Measurements from ENCODE around the gene BRINP2. TPM values are rescaled to one million over a fixed set of nuclear protein-coding genes. Genes with fewer than 3 reads are reported as not detected.

The BRINP2 gene
- total and polyA plus RNA-seq, 4 donors: 0.04 to 0.15 (median 0.05) TPM

DNA sequence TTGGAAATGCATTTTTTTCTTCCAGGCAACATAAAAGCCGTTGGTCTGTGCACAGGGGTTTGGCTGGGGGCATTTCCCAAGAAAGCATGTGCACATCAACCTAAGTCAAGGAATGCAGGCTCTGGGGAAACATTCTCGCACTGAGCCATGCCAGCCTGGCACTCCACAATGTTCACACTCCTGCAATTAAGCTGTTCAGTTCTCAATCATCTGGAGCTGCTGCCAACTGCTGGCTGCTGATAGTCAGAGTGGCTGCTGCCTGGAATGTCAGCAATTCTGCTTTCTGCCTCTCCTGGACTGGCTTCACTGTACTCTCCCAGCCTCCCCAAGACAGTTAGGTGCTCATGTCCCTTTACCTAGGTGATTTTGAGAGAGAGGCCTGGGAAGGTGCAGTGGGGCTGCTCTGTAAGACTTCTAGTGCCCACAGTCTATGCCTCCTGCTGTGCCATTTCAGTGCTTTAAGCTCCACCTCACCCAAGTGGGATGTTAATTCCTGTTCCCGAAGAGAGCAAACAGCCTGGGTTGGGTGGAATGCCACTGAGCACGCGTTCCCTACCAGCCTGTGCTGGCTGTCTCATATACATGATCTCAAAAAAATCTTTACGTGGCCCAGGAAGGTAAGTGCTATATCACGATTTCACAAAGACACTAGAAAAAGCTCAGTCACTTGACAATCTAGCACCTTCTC lies 131.7 kb downstream of the BRINP2 start:
- DNase-seq: peak; percentile 11 to 60 (median 47)

GRCh38 chr1:177305040-177306018 lies 134.6 kb downstream of the BRINP2 start:
- no peaks in the 10 kb centered on the region for H3K36me3 ChIP-seq (ENCODE audit: control insufficient read depth in 4 of 4, insufficient read depth in 4 of 4, low read length in 4 of 4)
- H3K27me3 ChIP-seq (ENCODE audit: control insufficient read depth in 3 of 3, insufficient read depth in 3 of 3, low read length in 2 of 3): no peaks in the 10 kb centered on the region
- no peak for ATAC-seq (ENCODE audit: insufficient read depth, low FRiP score)
- no peak overlapping the region for H3K4me3 ChIP-seq
- TF ChIP-seq, protein P1, sequence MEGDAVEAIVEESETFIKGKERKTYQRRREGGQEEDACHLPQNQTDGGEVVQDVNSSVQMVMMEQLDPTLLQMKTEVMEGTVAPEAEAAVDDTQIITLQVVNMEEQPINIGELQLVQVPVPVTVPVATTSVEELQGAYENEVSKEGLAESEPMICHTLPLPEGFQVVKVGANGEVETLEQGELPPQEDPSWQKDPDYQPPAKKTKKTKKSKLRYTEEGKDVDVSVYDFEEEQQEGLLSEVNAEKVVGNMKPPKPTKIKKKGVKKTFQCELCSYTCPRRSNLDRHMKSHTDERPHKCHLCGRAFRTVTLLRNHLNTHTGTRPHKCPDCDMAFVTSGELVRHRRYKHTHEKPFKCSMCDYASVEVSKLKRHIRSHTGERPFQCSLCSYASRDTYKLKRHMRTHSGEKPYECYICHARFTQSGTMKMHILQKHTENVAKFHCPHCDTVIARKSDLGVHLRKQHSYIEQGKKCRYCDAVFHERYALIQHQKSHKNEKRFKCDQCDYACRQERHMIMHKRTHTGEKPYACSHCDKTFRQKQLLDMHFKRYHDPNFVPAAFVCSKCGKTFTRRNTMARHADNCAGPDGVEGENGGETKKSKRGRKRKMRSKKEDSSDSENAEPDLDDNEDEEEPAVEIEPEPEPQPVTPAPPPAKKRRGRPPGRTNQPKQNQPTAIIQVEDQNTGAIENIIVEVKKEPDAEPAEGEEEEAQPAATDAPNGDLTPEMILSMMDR (IDR thresholded peaks at IDR 0.05; ENCODE audit: control extremely low read depth, extremely low read depth): no peak
- no peaks in the 10 kb centered on the region for H3K9me3 ChIP-seq (ENCODE audit: control insufficient read depth in 4 of 4, insufficient read depth in 3 of 4, low read length in 3 of 4)
- peaks cover 0 to 7% (median 6%) of the 10 kb centered on the region in 5 donors for H3K4me1 ChIP-seq (ENCODE audit: control insufficient read depth in 5 of 5, insufficient read depth in 5 of 5, low read length in 5 of 5)
- no peak overlapping the region for H3K27ac ChIP-seq (ENCODE audit: low read depth in 1 of 2, low read length in 1 of 2)
- WGBS, 2 donors: 51 to 56% methylated on average over 11 of the region's 11 CpGs
- H3K9ac ChIP-seq (ENCODE audit: insufficient read depth in 1 of 2, low read length in 2 of 2): no peak overlapping the region
- peak in 2 of 3 donors; percentile 12 to 26 for DNase-seq

More for the DNA sequence above, 131.7 kb downstream of the BRINP2 start:
- Histone ChIP-seq H3K27ac (ENCODE audit: low read depth in 1 of 2, low read length in 1 of 2) (no peak overlapping the region), H3K27me3 (ENCODE audit: control insufficient read depth in 3 of 3, insufficient read depth in 3 of 3, low read length in 2 of 3) (no peaks in the 10 kb centered on the region), H3K4me3 (no peak overlapping the region), H3K9me3 (ENCODE audit: control insufficient read depth in 4 of 4, insufficient read depth in 3 of 4, low read length in 3 of 4) (no peaks in the 10 kb centered on the region), H3K9ac (ENCODE audit: insufficient read depth in 1 of 2, low read length in 2 of 2) (no peak overlapping the region), H3K36me3 (ENCODE audit: control insufficient read depth in 4 of 4, insufficient read depth in 4 of 4, low read length in 4 of 4) (no peaks in the 10 kb centered on the region), H3K4me1 (ENCODE audit: control insufficient read depth in 5 of 5, insufficient read depth in 5 of 5, low read length in 5 of 5) (peaks cover 0 to 7% (median 6%) of the 10 kb centered on the region in 5 donors)
- 57 to 76% methylated on average over 7 of the region's 7 CpGs for WGBS, 2 donors
- peak; percentile 48 for ATAC-seq (ENCODE audit: insufficient read depth, low FRiP score)
- TF ChIP-seq, protein P1 (IDR thresholded peaks at IDR 0.05; ENCODE audit: control extremely low read depth, extremely low read depth): no peak

- WGBS, 2 donors: 23 to 32% methylated on average over 3 of the region's 3 CpGs
- H3K27me3 ChIP-seq (ENCODE audit: control insufficient read depth in 3 of 3, insufficient read depth in 3 of 3, low read length in 2 of 3): no peaks in the 10 kb centered on the region
- DNase-seq: no peak
- H3K27ac ChIP-seq (ENCODE audit: low read depth in 1 of 2, low read length in 1 of 2): no peak overlapping the region
- no peaks in the 10 kb centered on the region for H3K9me3 ChIP-seq (ENCODE audit: control insufficient read depth in 4 of 4, insufficient read depth in 3 of 4, low read length in 3 of 4)
- no peak for ATAC-seq (ENCODE audit: insufficient read depth, low FRiP score)
- H3K4me3 ChIP-seq: no peak overlapping the region
- peaks cover 0 to 7% (median 6%) of the 10 kb centered on the region in 5 donors for H3K4me1 ChIP-seq (ENCODE audit: control insufficient read depth in 5 of 5, insufficient read depth in 5 of 5, low read length in 5 of 5)
- no peak overlapping the region for H3K9ac ChIP-seq (ENCODE audit: insufficient read depth in 1 of 2, low read length in 2 of 2)
- H3K36me3 ChIP-seq (ENCODE audit: control insufficient read depth in 4 of 4, insufficient read depth in 4 of 4, low read length in 4 of 4): no peaks in the 10 kb centered on the region
- TF ChIP-seq, protein P1 (IDR thresholded peaks at IDR 0.05; ENCODE audit: control extremely low read depth, extremely low read depth): no peak
These were observed 135.3 kb downstream of the BRINP2 start for GRCh38 chr1:177306019-177306415.

All from lung (tissue), 12 donors.